ENCODE results near the gene ITGB8. TPM values are rescaled to one million over a fixed set of nuclear protein-coding genes. Genes with fewer than 3 reads are reported as not detected.

Gene ITGB8
- total RNA-seq, 2 donors from 2014 or later, result 6.5 to 7.6 TPM

DNA sequence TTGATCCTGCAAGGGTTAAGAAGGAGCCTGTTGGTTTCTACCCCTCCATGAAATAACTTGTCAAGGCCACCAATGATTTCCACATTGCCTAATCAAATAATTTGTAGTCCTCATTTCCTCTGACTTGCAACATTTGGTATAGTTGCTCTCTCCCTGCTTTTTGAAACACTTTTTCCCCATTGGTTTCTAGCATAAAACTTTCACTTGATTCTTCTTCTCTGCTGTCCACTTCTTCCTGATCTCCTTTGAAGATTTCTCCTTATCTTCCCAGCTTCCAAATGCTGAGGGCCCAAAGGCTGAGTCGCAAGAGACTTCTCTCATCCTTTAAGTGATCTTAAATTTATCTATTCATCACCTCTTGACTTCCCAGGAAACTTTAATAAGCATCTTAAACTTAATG lies 134.2 kb downstream of the ITGB8 start:
- Histone ChIP-seq H3K27me3 (ENCODE audit: control insufficient read depth, insufficient read depth, low read length, poor library complexity, severe bottlenecking) (no peaks in the 10 kb centered on the region), H3K36me3 (ENCODE audit: control insufficient read depth, insufficient read depth, low read length) (no peaks in the 10 kb centered on the region), H3K4me3 (ENCODE audit: low read length) (no peak overlapping the region), H3K9ac (ENCODE audit: extremely low read depth, low read length, poor library complexity, severe bottlenecking) (no peak overlapping the region), H3K27ac (ENCODE audit: low read depth, low read length) (no peak overlapping the region), H3K9me3 (ENCODE audit: control insufficient read depth, low read length) (no peaks in the 10 kb centered on the region), H3K4me1 (ENCODE audit: control insufficient read depth, insufficient read depth, low read length) (no peaks in the 10 kb centered on the region)
- no peak for DNase-seq
- Mint-ChIP-seq H3K36me3 (ENCODE audit: low read depth) (no peaks in the 10 kb centered on the region), H3K9me3 (no peaks in the 10 kb centered on the region), H3K4me1 (no peaks in the 10 kb centered on the region), H3K27ac (no peak overlapping the region), H3K4me3 (no peak overlapping the region), H3K27me3 (ENCODE audit: insufficient read depth) (no peaks in the 10 kb centered on the region)
- TF ChIP-seq, protein P1, sequence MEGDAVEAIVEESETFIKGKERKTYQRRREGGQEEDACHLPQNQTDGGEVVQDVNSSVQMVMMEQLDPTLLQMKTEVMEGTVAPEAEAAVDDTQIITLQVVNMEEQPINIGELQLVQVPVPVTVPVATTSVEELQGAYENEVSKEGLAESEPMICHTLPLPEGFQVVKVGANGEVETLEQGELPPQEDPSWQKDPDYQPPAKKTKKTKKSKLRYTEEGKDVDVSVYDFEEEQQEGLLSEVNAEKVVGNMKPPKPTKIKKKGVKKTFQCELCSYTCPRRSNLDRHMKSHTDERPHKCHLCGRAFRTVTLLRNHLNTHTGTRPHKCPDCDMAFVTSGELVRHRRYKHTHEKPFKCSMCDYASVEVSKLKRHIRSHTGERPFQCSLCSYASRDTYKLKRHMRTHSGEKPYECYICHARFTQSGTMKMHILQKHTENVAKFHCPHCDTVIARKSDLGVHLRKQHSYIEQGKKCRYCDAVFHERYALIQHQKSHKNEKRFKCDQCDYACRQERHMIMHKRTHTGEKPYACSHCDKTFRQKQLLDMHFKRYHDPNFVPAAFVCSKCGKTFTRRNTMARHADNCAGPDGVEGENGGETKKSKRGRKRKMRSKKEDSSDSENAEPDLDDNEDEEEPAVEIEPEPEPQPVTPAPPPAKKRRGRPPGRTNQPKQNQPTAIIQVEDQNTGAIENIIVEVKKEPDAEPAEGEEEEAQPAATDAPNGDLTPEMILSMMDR (conservative IDR thresholded peaks at IDR 0.05), result no peak
- WGBS, 2 experiments (ENCODE audit: insufficient coverage in 1 of 2, insufficient read length in 1 of 2), result 89 to 97% methylated on average over 1 of the region's 1 CpG

Other genes starting within 250 kb of the ITGB8 start
- gene MACC1, start 113.5 kb upstream of the ITGB8 start, total RNA-seq, result 1 to 10 TPM; 1.4 to 2.0 TPM